GM10266 (cell line): ENCODE data around the gene GCM1.
A peak's percentile ranks its signal among the peaks of the same experiment; 100 is the strongest.

Source experiments
- DNase-seq: peaks from one replicate; pipeline ENCODE4 v3.0.0; 2012; ENCODE audit errors: extremely low spot score
- TF ChIP-seq, protein P1 (sequence below): IDR thresholded peaks from 2 replicates; pipeline ENCODE4 v1.5.1; 2012; ENCODE audit warnings: mild to moderate bottlenecking, low read depth; ENCODE audit not compliant: control insufficient read depth, insufficient read depth; ENCODE audit errors: missing control alignments

Gene GCM1

DNA sequence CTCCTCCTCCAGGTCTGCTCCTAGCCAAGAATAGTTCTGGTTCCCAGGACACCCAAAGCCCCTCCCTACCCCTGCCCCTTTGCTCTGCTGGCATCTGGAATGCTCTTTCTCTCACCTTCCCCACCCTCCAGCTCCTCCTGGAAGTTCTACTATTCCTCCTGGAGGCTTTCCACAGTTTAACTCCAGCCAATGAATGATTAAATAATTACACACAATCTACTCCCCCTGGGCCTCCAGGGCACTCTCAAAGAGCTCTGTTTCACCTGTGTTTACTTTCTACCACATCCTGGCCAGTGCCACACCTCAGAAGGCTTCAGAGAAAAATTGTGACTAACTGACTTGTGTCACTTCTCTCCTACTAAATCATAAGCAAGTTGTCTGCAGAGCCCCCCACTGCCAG is 36.2 kb downstream of the GCM1 start:
- DNase-seq, result no peak
- TF ChIP-seq, protein P1, sequence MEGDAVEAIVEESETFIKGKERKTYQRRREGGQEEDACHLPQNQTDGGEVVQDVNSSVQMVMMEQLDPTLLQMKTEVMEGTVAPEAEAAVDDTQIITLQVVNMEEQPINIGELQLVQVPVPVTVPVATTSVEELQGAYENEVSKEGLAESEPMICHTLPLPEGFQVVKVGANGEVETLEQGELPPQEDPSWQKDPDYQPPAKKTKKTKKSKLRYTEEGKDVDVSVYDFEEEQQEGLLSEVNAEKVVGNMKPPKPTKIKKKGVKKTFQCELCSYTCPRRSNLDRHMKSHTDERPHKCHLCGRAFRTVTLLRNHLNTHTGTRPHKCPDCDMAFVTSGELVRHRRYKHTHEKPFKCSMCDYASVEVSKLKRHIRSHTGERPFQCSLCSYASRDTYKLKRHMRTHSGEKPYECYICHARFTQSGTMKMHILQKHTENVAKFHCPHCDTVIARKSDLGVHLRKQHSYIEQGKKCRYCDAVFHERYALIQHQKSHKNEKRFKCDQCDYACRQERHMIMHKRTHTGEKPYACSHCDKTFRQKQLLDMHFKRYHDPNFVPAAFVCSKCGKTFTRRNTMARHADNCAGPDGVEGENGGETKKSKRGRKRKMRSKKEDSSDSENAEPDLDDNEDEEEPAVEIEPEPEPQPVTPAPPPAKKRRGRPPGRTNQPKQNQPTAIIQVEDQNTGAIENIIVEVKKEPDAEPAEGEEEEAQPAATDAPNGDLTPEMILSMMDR, result no peak

- no peak for DNase-seq
- TF ChIP-seq, protein P1, result no peak
Observed at GRCh38 chr6:53111865-53112264, 36.8 kb downstream of the GCM1 start.

- TF ChIP-seq, protein P1, result no peak
- peak; percentile 16 for DNase-seq
Observed at GRCh38 chr6:53109612-53110011, 39.0 kb downstream of the GCM1 start.

DNA sequence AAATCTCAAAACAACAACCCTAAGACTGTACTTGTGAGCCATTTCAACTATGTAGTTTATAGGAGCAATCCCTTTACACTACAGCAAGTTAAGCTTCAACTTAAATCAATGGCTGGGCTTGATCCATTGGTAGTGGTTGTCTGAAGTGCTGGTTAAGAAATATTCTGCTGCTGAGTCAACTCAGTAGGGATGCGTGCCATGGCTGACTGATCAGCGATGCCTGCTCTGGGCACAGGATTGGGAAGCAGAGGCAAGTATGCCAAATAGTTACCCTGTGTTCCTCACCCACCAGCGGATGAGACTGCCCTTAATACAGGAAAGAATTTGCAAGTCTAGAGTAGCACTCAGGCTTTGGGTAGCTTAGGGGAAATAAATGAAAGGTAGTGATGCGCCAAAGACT is 41.5 kb downstream of the GCM1 start:
- no peak for DNase-seq
- TF ChIP-seq, protein P1, result no peak

- DNase-seq, result no peak
- TF ChIP-seq, protein P1, result no peak
Observed at GRCh38 chr6:53104916-53105315, 43.7 kb downstream of the GCM1 start.

- no peak for DNase-seq
Observed at GRCh38 chr6:53103993-53104675, 44.5 kb downstream of the GCM1 start.

GRCh38 chr6:53101006-53101405 is 47.6 kb downstream of the GCM1 start:
- TF ChIP-seq, protein P1, result no peak
- DNase-seq, result no peak

More at GRCh38 chr6:53103993-53104675, 44.5 kb downstream of the GCM1 start:
- TF ChIP-seq, protein P1, result peak; percentile 8
